A172 (cell line): ENCODE results near the gene MTRR. TPM values are rescaled to one million over a fixed set of nuclear protein-coding genes. Genes with fewer than 3 reads are reported as not detected.
A peak's percentile ranks its signal among the peaks of the same experiment; 100 is the strongest.

Experiments used
- DNase-seq: peaks from one replicate; pipeline ENCODE4 v3.0.0-alpha.2; 2015; ENCODE audit warnings: low spot score
- total RNA-seq: library from RNA; depleted of rRNA; stranded (reverse); fragments of >200 nt; shearing (Covaris generic); gene quantifications from 2 replicates; pipeline ENCODE4 v1.2.3, GENCODE V29; 2014; rRNA removed

MTRR gene
- total RNA-seq = 23.2 and 40.9 TPM in 2 replicates

- DNase-seq = peak; percentile 88
Observed at GRCh38 chr5:7868773-7869473, at the start of gene MTRR, which contains the start of gene FASTKD3. Gene MTRR, plus strand, starts transcription at chr5:7869148. Its CDS starts 1,647 bp downstream, at chr5:7870795. Gene FASTKD3, minus strand, starts transcription at chr5:7869031. Its CDS starts 948 bp downstream, at chr5:7868083.

GRCh38 chr5:7822449-7822848 is 46.5 kb upstream of the MTRR start:
- no peak for DNase-seq

GRCh38 chr5:7823594-7823993 is 45.4 kb upstream of the MTRR start:
- no peak for DNase-seq

GRCh38 chr5:7824995-7825394 is 44.0 kb upstream of the MTRR start:
- DNase-seq = no peak

- no peak for DNase-seq
Observed at GRCh38 chr5:7825630-7826029, 43.3 kb upstream of the MTRR start.

GRCh38 chr5:7827610-7828009 is 41.3 kb upstream of the MTRR start:
- DNase-seq = no peak

- peak; percentile 12 for DNase-seq
Observed at GRCh38 chr5:7828269-7828668, 40.7 kb upstream of the MTRR start.

- no peak for DNase-seq
Observed at GRCh38 chr5:7834982-7835381, 34.0 kb upstream of the MTRR start.

- no peak for DNase-seq
Observed at GRCh38 chr5:7837403-7837802, 31.5 kb upstream of the MTRR start.

GRCh38 chr5:7842531-7842930 is 26.4 kb upstream of the MTRR start:
- DNase-seq = no peak

GRCh38 chr5:7844901-7845300 is 24.0 kb upstream of the MTRR start:
- DNase-seq = no peak

GRCh38 chr5:7845557-7845956 is 23.4 kb upstream of the MTRR start:
- no peak for DNase-seq

- DNase-seq = no peak
Observed at GRCh38 chr5:7846327-7846726, 22.6 kb upstream of the MTRR start.

- DNase-seq = no peak
Observed at GRCh38 chr5:7848296-7848695, 20.7 kb upstream of the MTRR start.

- DNase-seq = no peak
Observed at GRCh38 chr5:7849681-7850394, 19.1 kb upstream of the MTRR start.

GRCh38 chr5:7850395-7851239 is 18.3 kb upstream of the MTRR start, which contains the start of gene CFAP90:
Gene CFAP90, minus strand, starts transcription at chr5:7851133. Its CDS starts 112 bp downstream, at chr5:7851021.
- no peak for DNase-seq

- DNase-seq = no peak
Observed at GRCh38 chr5:7851240-7851592, 17.7 kb upstream of the MTRR start.

GRCh38 chr5:7851617-7852289 is 17.2 kb upstream of the MTRR start:
- no peak for DNase-seq

GRCh38 chr5:7852542-7852941 is 16.4 kb upstream of the MTRR start:
- no peak for DNase-seq

GRCh38 chr5:7852988-7853387 is 16.0 kb upstream of the MTRR start:
- no peak for DNase-seq

GRCh38 chr5:7855611-7856010 is 13.3 kb upstream of the MTRR start:
- no peak for DNase-seq

- peak; percentile 28 for DNase-seq
Observed at GRCh38 chr5:7856855-7857254, 12.1 kb upstream of the MTRR start.
